HG03064 (cell line): ENCODE measurements around the gene GGNBP2.
A peak's percentile ranks its signal among the peaks of the same experiment; 100 is the strongest.

ENCODE experiments used
- ATAC-seq: cut with Tn5 transposase; IDR thresholded peaks from one replicate; pipeline ENCODE4 v1.9.1; 2021; ENCODE audit warnings: low read depth; ENCODE audit not compliant: unreplicated experiment

GGNBP2 gene

DNA sequence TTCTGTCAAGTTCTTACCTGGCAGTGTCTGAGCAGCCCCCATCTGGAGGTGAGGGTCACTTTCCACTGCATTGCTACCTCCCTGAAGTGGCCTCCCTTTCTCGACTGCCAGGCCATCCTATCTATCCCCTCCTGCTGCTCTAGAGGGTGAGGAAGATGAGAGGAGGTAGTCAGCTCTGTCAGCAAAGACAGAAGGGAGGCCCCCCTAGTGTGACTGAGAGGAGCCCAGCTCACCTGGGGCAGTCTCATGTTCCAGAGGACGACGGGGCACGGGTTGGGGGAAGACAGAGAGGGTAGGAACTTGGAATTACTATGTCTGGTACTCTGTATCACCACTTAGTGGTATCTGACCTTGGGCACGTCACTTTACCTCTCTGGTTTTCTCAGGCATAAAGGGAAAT, 32.1 kb upstream of the GGNBP2 start:
- ATAC-seq = no peak

DNA sequence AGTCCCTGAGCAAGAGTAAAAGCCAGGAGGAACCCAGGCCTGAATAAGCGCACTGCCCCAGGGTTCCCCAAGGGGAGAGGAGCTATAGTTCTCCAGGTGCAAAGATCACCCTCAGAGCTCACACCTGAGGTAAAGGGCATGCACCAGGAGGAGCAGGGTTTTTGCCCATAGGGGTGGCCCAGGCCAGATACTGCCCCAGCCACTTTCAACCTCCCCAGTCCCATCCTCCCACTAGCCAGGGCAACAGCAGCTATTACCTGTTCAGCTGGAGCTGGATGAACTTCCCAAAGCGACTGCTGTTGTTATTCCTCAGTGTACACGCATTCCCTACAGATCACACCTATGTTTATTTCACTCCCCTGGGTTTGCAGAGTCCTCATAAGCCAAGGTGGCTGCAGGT, 29.9 kb upstream of the GGNBP2 start:
- ATAC-seq = no peak

DNA sequence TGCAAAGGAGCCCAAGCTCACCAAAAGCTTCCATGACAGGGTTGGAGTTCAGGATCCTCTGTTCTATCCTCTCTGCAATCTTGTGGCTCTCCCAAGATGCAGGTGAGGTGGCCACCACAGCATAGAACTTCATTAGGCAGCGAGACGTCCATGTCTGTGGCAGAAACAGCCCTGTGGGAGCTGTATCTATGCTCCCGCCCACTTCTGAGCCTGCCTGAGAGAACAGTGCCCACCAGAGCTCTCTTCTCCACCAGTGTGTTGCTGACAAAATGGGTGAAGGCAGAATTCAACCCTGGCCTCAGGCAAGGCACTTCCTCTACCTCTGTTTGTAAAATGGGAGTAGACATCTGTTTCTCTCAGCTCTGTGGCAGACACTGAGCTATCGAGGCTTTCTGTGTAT, 28.9 kb upstream of the GGNBP2 start:
- no peak for ATAC-seq

DNA sequence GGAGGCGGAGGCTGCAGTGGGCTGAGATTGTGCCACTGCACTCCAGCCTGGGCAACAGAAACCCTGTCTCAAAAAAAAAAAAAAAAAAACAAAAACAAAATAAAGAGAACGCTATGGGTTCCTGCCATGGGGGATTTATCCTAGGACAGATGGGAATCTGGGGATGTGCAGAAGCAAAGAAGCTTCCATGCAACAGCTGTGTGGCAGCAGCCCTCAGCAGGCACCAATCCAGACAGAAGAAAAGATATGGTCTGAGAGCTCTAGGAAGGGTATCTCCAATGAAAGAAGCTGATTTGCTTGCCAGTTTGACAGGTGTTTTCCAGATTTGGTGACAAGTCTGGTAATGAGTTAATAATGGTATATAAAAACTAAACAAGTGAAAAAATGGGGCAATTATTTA, 21.6 kb upstream of the GGNBP2 start:
- no peak for ATAC-seq

DNA sequence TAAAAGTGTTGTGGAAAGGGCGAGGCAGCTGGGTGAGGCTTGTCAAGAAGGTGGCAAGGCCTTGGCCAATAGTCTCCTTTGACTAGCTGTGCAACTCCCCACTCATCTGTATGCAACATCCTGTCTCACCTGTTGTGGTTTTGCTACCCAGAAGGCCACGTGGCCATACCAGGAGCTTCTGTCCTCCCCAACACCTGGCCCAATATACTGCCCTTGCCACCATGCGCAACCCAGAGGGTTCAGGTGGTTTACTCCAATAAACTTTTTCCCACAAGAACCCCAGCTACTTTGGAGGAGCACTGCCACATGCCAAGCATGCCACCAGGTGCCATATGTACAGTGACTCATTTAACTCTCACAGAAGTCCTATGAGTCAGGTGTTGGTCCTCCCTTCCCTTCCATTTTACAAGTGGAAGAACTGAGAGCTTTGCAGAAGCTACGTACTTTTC, 20.3 kb upstream of the GGNBP2 start:
- no peak for ATAC-seq

DNA sequence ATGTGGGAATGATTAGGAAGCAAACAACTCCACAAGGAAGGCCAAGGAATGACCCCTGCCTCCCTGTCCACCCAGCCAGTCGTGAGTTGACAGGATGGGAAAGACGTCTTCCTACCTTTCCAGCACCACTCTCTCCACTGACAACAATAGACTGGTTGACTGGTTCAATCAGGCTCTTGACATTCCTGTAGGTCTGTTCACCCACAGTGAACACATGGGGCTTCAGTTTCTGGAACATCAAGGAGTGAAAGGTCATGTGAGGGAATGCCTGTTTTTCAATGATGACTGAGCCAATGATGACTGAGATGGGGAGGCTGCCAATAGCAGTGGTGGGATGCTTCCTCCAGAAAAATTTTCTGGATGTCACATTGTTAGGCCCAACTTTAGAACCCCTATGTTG, 19.6 kb upstream of the GGNBP2 start:
- ATAC-seq = no peak

DNA sequence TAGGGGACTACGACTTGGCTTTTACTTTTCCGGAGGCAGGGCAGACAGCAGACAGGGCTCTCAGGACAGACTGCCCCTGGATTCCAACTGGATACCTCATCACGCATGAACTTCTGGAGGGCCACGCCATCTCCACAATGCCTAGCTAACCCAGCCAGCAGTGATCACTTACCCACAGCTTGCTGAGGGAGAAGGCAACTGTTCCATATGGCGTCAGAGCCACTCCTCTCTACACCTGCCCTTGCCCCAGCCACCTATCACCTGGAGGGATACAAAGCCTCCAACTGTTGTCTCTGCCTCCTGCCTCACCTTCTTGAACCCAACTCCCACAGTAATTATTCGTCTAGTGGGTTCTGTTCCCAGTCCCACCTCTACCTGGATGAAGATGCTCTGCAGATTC, 18.8 kb upstream of the GGNBP2 start:
- no peak for ATAC-seq

DNA sequence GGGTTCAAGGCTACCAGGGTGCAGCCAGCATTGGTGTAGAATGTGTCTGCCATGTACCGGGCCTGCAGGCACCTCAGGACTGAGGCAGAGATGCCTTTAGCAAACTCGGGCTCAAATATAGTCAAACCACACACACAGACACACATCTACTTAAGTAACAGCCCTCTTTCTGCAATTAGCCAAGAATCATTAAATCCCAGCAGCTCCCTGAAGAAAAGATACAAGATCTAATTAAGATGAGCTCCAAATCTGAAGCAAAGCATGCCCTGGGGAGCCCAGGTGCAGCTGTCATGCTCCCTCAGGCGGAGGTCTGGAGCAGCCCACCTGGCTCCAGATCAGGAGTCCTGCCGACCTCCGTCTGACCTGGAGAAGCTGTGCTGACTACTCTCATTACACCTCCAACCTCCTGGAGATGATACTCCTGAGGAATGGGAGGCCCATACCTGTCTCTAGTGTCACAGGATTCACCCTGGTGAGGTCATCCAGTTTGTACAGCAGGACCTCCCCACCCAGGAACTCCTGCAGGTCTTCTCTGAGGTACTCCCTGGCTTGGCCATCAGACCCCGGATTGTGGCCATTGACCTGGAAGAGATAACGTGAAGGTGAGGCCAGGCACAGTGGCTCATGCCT, 17.0 kb upstream of the GGNBP2 start:
- no peak for ATAC-seq

DNA sequence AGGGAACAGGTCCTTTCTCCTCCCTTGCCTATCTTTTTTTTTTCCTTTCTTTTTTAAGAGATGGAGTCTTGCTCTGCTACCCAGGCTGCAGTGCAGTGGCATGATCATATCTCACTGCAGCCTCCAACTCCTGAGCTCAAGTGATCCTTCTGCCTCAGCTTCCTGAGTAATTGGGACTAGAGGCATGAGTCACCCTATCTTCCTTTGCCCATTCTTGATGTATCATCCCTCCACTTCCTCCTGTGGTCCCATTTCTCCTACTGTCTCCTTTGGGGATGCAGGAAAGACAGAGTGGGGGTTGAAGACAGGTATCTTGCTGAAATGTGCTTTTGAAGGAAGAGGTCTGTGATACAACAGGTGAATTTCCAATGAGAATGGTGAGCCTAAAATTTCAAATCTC, 15.6 kb upstream of the GGNBP2 start:
- ATAC-seq = no peak

DNA sequence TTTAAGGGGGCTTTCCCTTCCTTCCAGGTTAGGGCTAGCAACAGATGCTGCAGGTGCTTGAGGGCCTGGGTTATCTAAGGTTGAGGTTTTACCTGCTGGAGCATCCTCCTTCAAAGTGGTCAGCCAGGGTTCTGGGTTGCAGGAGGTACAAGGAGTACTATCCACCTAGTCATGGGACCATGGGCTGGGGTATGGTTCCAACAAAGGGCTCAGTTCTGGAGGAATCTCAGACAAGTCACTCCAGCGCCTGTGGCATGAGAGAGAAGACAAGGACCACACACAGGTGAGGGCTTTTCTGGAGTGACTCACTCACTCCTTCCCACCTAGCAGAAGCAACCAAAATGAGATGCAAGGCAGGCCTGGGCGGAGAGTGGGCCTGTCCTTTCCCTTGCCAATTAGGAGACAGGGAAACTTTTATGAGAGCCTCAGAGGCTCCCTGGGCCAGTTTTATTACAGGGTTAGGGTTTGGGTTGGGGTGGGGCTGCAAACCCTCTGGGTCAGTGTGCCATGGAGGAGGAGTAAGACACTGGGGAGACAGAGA, 12.2 kb upstream of the GGNBP2 start:
- no peak for ATAC-seq

DNA sequence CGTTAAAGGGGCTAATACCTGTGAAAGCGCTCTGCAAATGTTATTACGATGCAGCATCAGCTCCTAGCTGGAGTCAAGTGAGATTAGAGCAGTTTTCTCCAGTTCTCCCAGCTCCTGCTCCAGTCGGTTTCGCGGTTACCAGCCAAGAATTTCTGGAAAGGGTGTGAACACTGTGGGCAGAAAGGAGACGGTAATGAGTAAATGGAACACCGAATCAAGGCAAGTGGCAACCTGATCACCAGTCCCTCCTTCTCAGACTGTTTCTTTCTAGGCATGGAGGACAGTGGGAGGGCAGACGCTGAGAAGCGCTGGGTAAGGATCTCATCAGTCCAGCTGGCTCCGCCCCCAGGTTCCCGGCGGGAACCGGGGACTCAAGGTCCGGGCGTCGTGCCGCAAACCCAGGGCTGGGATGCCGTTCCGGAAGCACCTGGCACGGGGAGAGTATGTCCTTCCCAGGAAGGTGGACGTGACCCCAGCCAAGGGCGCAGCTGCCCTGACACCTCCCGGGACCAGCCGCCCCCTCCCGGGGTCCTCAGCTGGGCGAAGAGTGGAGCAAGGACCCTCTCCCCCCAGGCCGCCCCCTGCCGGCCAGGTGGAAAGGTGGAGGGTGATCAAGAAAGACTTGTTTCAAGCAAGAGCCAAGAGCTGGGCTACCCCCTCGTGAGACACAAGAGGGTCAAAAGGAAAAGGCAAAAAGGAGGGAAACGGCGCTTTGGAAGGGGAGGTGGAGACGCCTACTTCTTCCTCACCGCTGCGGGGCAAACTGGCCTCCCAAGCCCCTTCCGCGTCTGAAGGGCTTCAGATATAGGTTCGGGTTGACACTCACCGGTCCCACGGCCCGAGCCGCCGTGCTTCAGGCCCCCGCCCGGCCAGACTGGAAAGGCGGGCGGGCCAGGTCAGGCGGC, 10.5 kb upstream of the GGNBP2 start:
- ATAC-seq = peak; percentile 18

DNA sequence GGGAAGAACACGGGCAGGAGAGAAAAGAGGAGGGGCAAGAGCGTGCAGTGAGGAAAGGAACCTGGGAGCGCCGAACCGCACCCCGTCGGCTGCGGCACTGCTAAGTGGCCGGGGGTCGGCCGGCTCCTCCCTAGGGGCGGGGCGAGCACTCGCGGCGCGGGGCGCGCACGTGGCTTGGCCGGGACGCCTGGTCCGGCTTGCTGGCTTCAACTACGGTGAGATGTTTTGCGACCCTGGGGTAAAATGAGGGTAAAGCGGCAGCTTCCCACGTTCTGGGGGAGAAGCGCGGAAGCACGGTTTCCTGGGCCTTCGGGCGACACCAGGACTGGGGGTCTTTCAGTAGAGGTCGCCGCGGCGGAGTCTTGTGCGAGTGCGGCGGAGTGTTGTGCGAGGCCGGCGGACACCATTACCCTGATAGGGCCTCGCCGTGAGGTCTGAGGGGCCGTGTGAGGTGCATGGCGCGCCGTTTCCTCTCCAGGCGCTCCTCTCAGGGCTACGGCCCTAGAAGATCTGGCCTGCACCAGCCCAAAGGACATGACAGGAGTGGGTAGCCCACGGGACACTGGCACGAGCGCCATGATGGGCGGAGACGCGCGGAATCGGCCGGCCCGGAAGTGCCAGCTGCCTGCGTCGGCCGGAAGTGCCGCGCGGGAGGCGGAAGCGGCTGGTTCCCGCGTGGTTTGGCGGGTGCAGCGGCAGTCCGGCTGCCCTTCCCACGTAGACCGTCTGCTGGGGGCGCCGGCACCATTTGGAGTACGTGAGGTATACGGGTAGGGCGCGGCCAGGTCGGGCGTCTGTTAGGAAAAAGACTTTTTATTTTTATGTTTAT, 9.7 kb upstream of the GGNBP2 start, which contains the start of the genes MYO19 and PIGW:
TSS of gene MYO19 (minus strand) at position 29 of the 829 bp plus-strand sequence. CDS start 2,330 bp downstream, outside the sequence.
TSS of gene PIGW (plus strand) at position 148 of the 829 bp plus-strand sequence. CDS start 2,115 bp downstream, outside the sequence.
- ATAC-seq = peak; percentile 57

DNA sequence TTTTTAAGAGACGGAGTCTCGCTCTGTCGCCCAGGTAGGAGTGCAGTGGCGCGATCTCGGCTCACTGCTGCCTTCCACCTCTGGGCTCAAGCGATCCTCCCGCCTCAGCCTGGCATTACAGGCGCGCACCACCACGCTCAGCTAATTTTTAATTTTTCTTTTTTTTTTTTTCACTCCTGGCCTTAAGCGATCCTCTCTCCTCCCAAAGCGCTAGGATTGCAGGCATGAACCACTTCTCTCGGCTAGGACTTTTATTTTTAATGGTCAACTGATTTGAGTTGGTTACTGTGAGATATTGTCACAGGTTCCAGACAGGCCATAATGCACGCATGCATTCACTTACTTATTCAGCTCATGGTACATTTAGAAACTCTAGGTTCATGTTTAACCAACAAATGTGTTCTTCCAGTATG, 9.0 kb upstream of the GGNBP2 start:
- ATAC-seq = peak; percentile 7

DNA sequence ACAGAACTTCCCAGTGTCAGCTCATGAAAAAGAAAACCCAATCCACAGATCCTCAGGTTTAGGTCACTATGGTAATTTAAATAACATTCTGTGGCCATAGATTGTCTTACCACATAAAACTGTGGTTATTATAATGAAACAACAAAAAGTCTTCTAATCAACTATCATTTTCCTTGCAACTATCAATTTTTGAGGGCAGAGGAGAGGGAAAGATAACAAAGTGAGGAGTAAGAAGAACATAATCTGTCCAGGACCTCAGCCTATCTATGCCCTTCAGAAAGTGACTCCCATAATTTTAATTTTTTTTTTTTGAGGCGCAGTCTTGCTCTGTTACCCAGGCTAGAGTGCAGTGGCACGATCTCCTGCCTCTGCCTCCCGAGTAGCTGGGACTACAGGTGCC, 4.0 kb upstream of the GGNBP2 start:
- no peak for ATAC-seq

DNA sequence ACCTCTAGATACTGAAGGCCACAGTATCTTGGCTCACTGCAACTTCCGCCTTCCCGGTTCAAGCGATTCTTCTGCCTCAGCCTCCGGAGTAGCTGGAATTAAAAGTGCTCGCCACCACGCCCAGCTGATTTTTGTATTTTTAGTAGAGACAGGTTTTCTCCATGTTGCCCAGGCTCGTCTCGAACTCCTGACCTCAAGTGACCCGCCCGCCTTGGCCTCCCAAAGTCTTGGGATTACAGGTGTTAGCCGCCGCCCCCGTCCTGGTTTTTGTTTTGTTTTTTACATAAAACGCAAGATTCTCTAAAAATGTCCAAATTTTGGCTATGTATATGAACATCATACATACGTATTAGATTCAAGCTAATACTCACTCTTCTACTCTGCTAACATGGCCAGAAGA, 2.0 kb upstream of the GGNBP2 start:
- no peak for ATAC-seq

DNA sequence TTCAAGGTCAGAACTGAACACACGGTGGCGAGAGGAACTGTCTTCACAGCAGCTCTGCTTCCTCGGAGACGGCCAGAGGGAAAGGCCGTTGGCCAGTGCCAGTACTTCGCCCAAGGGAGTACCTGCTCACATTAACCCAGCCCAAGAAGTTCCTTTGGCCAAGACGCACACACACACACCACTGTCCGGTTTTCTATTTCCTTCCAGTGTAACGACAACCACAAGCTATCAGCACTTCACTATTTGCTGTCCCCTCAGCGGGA, 744 bp upstream of the GGNBP2 start:
- no peak for ATAC-seq

DNA sequence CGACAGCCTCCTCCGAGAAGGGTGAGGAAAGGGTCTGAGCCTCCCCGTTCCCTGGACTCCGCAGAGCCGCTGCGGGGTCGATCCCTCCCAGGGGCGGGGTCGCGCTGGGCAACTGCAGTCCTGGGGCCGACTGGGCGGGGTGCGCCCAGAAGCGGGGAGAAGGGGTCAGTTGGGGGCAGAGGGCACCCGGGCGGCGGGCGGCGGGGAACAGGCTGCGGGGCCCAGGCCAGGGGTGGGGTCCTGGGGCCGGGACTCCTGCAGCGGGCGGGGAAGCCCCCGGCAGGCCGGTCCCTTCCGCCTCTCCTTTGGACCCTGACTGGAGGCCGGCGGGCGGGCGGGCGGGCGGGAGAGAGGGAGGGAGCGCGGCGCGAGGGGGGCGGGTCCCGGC, 352 bp downstream of the GGNBP2 start:
- ATAC-seq = peak; percentile 37

DNA sequence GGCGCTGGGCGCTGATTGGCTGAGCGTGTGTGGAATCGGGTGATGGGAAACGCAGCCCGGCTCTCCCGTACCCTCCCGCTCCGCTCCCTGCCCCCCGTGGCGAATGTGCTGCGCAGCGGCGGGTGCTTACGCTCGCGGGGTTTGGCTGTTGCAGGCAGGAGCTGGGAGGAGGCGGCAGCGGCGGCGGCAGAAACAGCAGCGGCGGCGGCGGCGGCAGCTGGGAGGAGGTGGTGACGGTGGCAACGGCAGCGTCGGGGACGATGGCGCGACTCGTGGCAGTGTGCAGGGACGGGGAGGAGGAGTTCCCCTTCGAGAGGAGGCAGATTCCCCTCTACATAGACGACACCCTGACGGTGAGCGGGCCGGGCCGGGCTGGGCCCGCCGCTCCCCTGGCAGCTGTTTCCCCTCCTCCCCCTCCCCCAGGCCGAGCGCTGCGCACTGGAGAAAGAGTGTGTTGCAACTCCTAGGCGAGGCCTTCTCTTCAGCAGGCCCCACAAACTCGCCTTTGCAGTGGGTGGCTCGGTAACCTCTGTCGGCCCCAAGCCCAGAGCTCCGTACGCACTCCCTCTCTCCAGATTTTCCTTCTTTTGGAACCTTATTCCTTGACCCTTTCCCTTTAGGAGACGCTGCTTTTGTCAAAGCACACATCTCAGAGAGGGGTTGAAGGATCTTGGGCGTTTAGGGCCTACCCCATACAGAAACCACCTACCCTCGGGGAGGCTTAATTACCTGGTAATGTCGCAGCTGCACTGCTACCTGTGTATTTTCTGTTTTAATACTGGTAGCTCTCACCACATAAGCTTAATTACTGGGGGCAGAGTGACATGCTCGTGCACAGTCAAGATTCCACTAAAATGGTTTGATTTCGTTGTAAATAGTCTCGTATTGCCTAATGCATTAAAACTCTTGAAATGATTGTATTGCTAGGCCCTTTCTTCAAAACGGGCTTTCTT, 1.0 kb downstream of the GGNBP2 start:
- ATAC-seq = peak; percentile 61

DNA sequence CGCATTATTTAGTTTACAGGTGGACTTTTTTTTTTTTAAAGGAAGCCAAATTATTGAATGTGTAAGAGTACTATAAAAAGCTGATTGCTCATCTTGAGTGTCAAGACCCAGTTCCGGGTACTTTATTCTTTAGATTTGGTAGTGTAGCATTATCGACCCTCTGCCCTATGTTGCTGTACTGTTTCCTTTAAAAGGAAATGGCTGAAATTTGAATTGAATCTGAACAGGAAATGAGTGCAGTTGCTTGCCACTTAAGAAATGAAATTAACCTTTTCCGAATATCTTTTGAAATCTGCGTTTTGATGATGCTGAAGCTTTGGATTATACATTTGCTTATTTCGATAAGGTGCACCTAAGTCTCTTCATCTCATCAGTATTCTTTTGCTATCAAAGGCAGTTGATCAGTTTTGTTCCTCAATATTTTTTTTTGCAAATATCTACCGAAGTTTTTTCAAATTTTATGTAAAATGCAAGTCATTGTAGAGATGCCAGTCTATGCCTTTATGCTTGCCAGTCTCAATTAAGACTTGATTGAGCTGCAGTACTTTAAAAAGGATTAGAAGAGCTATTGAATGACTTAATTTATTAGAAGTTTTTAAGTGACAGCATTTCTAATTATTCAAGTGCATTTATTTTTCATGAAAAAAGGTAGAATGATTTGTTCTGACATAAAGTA, 1.8 kb downstream of the GGNBP2 start:
- ATAC-seq = no peak
